Liver (tissue), 9 donors: ENCODE results near the gene TSHZ2. TPM values are rescaled to one million over a fixed set of nuclear protein-coding genes. Genes with fewer than 3 reads are reported as not detected.

Experiments used
- DNase-seq: peaks from one replicate; pipeline ENCODE4 v3.0.0-alpha.2; 2017; ENCODE audit warnings: low spot score
- H3K27ac ChIP-seq, 2 donors: one replicate each; pipeline ENCODE4 v1.7.0; 2013; ENCODE audit warnings: inconsistent platforms in 2 of 2, low read length in 2 of 2, control low read depth in 1 of 2, low read depth in 1 of 2, mild to moderate bottlenecking in 1 of 2
- H3K27me3 ChIP-seq, 4 donors: one replicate each; pipeline versions ENCODE4 v1.6.1 to v1.7.0; 2013; ENCODE audit warnings: low read length in 3 of 4, inconsistent platforms in 1 of 4, mild to moderate bottlenecking in 1 of 4, moderate library complexity in 1 of 4; ENCODE audit not compliant: control insufficient read depth in 4 of 4, insufficient read depth in 4 of 4
- H3K36me3 ChIP-seq, 4 donors: one replicate each; pipeline versions ENCODE4 v1.6.1 to v1.7.0; 2013; ENCODE audit warnings: low read length in 3 of 4, mild to moderate bottlenecking in 3 of 4, low read depth in 1 of 4, moderate library complexity in 1 of 4; ENCODE audit not compliant: control insufficient read depth in 4 of 4, insufficient read depth in 3 of 4
- H3K4me1 ChIP-seq, 4 donors: one replicate each; pipeline versions ENCODE4 v1.6.1 to v1.7.0; 2013; ENCODE audit warnings: low read length in 3 of 4, mild to moderate bottlenecking in 3 of 4, moderate library complexity in 1 of 4; ENCODE audit not compliant: control insufficient read depth in 4 of 4, insufficient read depth in 4 of 4
- H3K4me3 ChIP-seq, 3 donors: one replicate each; pipeline versions ENCODE4 v1.6.1 to v1.7.0; 2013; ENCODE audit warnings: low read length in 3 of 3, control low read depth in 1 of 3, low read depth in 1 of 3, mild to moderate bottlenecking in 1 of 3
- H3K9ac ChIP-seq, 2 donors: one replicate each; pipeline ENCODE4 v1.7.0; 2013; ENCODE audit warnings: low read length in 2 of 2, mild to moderate bottlenecking in 2 of 2, moderate library complexity in 2 of 2, control low read depth in 1 of 2, low read depth in 1 of 2
- H3K9me3 ChIP-seq, 4 donors: one replicate each; pipeline versions ENCODE4 v1.6.1 to v1.7.0; 2013; ENCODE audit warnings: low read length in 3 of 4; ENCODE audit not compliant: control insufficient read depth in 4 of 4
- EGR1 ChIP-seq, 2 donors: IDR thresholded peaks; 2 replicates each; pipeline ENCODE4 v1.6.1; 2016 to 2018; ENCODE audit warnings: antibody characterized with exemption in 2 of 2, low read depth in 2 of 2
- FOXA1 ChIP-seq: IDR thresholded peaks from 2 replicates; pipeline ENCODE4 v1.6.1; 2016; ENCODE audit warnings: antibody characterized with exemption
- FOXA2 ChIP-seq: IDR thresholded peaks from 2 replicates; pipeline ENCODE4 v1.6.1; 2016; ENCODE audit warnings: antibody characterized with exemption
- GABPA ChIP-seq, 2 donors: IDR thresholded peaks in 1 of 2; conservative IDR thresholded peaks in 1 of 2; 2 replicates each; pipeline ENCODE4 v1.6.1; 2016; ENCODE audit warnings: antibody characterized with exemption in 2 of 2, mild to moderate bottlenecking in 1 of 2, moderate library complexity in 1 of 2
- HNF4A ChIP-seq, 2 donors: conservative IDR thresholded peaks; 2 replicates each; pipeline ENCODE4 v1.6.1; 2016; ENCODE audit warnings: antibody characterized with exemption in 2 of 2, mild to moderate bottlenecking in 2 of 2
- HNF4G ChIP-seq: IDR thresholded peaks from 2 replicates; pipeline ENCODE4 v1.6.1; 2016; ENCODE audit warnings: antibody characterized with exemption
- NR2F2 ChIP-seq: IDR thresholded peaks from 2 replicates; pipeline ENCODE4 v1.6.1; 2016; ENCODE audit warnings: antibody characterized with exemption
- RAD21 ChIP-seq, 2 donors: IDR thresholded peaks; 2 replicates each; pipeline ENCODE4 v1.6.1; 2016; ENCODE audit warnings: antibody characterized with exemption in 2 of 2, mild to moderate bottlenecking in 2 of 2
- RXRA ChIP-seq, 2 donors: IDR thresholded peaks; 2 replicates each; pipeline ENCODE4 v1.6.1; 2017 to 2018; ENCODE audit warnings: antibody characterized with exemption in 2 of 2, mild to moderate bottlenecking in 1 of 2
- SP1 ChIP-seq: IDR thresholded peaks from 2 replicates; pipeline ENCODE4 v1.6.1; 2018; ENCODE audit warnings: antibody characterized with exemption, mild to moderate bottlenecking
- TAF1 ChIP-seq: conservative IDR thresholded peaks from 2 replicates; pipeline ENCODE4 v1.6.1; 2016; ENCODE audit warnings: antibody characterized with exemption, mild to moderate bottlenecking
- YY1 ChIP-seq: IDR thresholded peaks from 2 replicates; pipeline ENCODE4 v1.6.1; 2016; ENCODE audit warnings: antibody characterized with exemption, mild to moderate bottlenecking
- WGBS: extraction: QIAGEN DNeasy Blood & Tissue Kit; methylation state at CpG from one replicate; pipeline ENCODE4 v1.1.7; 2013; 5-methylcytosine and 5-hydroxymethylcytosine counted together
- polyA plus RNA-seq, 2 donors: library from polyadenylated mRNA; stranded (reverse) in 1 of 2; unstranded in 1 of 2; fragments of 200-250 nt in 1 of 2; fragments of >200 nt in 1 of 2; fragmentation: Nextera tagmentation in 1 of 2; extraction: Ambion mirVana in 1 of 2; gene quantifications; one replicate each; pipeline versions ENCODE4 v1.2.1 to v1.2.3, GENCODE V29; 2013 to 2015
- total RNA-seq, 2 donors: library from RNA; depleted of rRNA; stranded (reverse); fragments of >200 nt; gene quantifications; one replicate each; pipeline ENCODE4 v1.2.3, GENCODE V29; 2014
- TF ChIP-seq, protein P1 (sequence below): IDR thresholded peaks from 2 replicates; pipeline ENCODE4 v1.6.1; 2016; ENCODE audit warnings: antibody characterized with exemption
- TF ChIP-seq, protein P2 (sequence below): IDR thresholded peaks from 2 replicates; pipeline ENCODE4 v1.6.1; 2016; ENCODE audit warnings: antibody characterized with exemption
- TF ChIP-seq, protein P3 (sequence below): IDR thresholded peaks from 2 replicates; pipeline ENCODE4 v1.6.1; 2016; ENCODE audit warnings: antibody characterized with exemption
- donor health status: healthy.
- donor health status: healthy.
- donor health status: healthy.
- donor health status: healthy.
- donor health status: healthy.

TSHZ2 gene
- total and polyA plus RNA-seq, 4 donors = 2.9 to 11.3 (median 7.8) TPM

DNA sequence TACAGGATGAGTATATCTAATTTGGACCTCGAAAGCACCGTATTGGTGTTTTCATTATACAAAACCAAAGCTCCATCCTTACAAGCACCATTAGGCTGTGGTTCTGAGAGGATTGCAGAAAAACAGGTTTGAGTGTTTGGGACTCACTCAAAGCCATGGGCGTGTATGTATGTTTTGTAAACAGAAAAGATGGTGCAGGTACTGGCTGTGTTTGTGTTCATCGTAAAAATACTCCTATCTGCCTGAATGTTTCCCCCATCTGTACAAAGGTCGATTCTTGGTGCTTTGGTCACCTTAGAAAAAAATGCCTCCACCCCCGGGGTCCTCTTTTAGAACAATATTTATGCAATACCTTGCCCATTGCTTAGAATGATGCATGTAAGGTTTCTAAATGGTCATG, 286.6 kb downstream of the TSHZ2 start:
- H3K4me3 ChIP-seq = no peak overlapping the region
- no peak for DNase-seq
- TF ChIP-seq EGR1 (IDR thresholded peaks at IDR 0.05; ENCODE audit: low read depth in 2 of 2) = no peak
- TF ChIP-seq HNF4A (conservative IDR thresholded peaks at IDR 0.05) = no peak
- TF ChIP-seq YY1 = no peak
- TF ChIP-seq, protein P1, sequence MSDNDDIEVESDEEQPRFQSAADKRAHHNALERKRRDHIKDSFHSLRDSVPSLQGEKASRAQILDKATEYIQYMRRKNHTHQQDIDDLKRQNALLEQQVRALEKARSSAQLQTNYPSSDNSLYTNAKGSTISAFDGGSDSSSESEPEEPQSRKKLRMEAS = no peak
- no peak for TF ChIP-seq NR2F2
- TF ChIP-seq, protein P2, sequence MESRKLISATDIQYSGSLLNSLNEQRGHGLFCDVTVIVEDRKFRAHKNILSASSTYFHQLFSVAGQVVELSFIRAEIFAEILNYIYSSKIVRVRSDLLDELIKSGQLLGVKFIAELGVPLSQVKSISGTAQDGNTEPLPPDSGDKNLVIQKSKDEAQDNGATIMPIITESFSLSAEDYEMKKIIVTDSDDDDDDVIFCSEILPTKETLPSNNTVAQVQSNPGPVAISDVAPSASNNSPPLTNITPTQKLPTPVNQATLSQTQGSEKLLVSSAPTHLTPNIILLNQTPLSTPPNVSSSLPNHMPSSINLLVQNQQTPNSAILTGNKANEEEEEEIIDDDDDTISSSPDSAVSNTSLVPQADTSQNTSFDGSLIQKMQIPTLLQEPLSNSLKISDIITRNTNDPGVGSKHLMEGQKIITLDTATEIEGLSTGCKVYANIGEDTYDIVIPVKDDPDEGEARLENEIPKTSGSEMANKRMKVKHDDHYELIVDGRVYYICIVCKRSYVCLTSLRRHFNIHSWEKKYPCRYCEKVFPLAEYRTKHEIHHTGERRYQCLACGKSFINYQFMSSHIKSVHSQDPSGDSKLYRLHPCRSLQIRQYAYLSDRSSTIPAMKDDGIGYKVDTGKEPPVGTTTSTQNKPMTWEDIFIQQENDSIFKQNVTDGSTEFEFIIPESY = no peak
- no peak for TF ChIP-seq FOXA2
- no peak for TF ChIP-seq RXRA (IDR thresholded peaks at IDR 0.05)
- no peak for TF ChIP-seq TAF1
- H3K9me3 ChIP-seq = no peaks in the 10 kb centered on the region
- WGBS = 73% methylated on average over 6 of the region's 6 CpGs
- no peaks in the 10 kb centered on the region for H3K4me1 ChIP-seq
- H3K27ac ChIP-seq = no peak overlapping the region
- peaks cover 0 to 8% (median 3%) of the 10 kb centered on the region in 4 donors for H3K36me3 ChIP-seq
- H3K27me3 ChIP-seq = no peaks in the 10 kb centered on the region
- H3K9ac ChIP-seq = no peak overlapping the region

DNA sequence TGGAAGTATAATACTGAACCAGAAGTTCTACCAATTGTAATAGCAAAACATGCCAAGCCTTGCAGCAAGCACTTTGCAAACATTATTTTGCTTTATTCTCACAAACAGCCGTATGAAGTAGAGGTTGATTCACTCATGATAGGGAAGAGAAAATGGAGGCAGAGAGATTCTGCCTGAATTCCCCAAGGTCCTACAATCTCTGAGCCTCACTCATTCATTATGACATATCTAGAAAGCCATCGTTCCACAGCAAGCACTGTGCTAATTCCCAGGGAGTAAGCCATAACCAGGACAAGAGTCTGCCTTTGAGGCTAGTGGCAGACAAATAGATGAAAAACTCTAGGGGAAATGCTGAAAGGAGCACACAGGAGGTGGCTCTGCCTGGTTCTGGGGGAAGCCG, 288.0 kb downstream of the TSHZ2 start:
- no peak for DNase-seq
- Histone ChIP-seq H3K9ac (no peak overlapping the region), H3K9me3 (no peaks in the 10 kb centered on the region), H3K4me1 (no peaks in the 10 kb centered on the region), H3K27me3 (no peaks in the 10 kb centered on the region), H3K4me3 (no peak overlapping the region), H3K36me3 (peaks cover 0 to 4% (median 0%) of the 10 kb centered on the region in 4 donors), H3K27ac (no peak overlapping the region)
- TF ChIP-seq SP1 (no peak), HNF4G (no peak), EGR1 (IDR thresholded peaks at IDR 0.05; ENCODE audit: low read depth in 2 of 2) (no peak), RAD21 (IDR thresholded peaks at IDR 0.05) (no peak)
- 93% methylated on average over 3 of the region's 3 CpGs for WGBS

DNA sequence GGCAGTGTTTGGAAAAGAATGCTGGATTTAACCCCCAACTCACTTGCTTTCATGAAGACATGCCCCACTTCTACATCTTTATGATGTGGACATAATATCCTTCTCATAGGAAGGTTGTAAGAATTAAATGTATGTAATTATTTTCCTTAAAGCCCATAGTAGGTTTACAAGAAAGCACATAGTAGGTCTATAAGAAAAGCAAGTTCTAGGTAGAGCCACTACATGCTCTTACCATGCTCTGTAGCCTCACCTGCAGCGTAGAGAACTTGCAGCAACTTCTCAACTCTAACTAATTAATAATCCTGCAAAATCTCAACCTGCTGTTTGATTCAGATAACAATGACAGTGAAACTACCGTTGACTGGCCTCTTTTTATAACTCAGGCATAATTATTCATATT, 288.4 kb downstream of the TSHZ2 start:
- Histone ChIP-seq H3K4me3 (no peak overlapping the region), H3K9ac (no peak overlapping the region), H3K27me3 (no peaks in the 10 kb centered on the region), H3K36me3 (peaks cover 0 to 4% (median 0%) of the 10 kb centered on the region in 4 donors), H3K9me3 (no peaks in the 10 kb centered on the region), H3K27ac (no peak overlapping the region), H3K4me1 (no peaks in the 10 kb centered on the region)
- TF ChIP-seq, protein P1 = no peak
- no peak for TF ChIP-seq TAF1
- no peak for TF ChIP-seq FOXA2
- no peak for TF ChIP-seq FOXA1
- TF ChIP-seq, protein P3, sequence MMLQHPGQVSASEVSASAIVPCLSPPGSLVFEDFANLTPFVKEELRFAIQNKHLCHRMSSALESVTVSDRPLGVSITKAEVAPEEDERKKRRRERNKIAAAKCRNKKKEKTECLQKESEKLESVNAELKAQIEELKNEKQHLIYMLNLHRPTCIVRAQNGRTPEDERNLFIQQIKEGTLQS = no peak
- no peak for TF ChIP-seq SP1
- TF ChIP-seq RXRA (IDR thresholded peaks at IDR 0.05) = no peak
- TF ChIP-seq GABPA (IDR thresholded peaks at IDR 0.05 in 1 of 2, conservative IDR thresholded peaks at IDR 0.05 in 1 of 2) = no peak
- DNase-seq = no peak
- 94% methylated on average over 2 of the region's 2 CpGs for WGBS
